GM21447 (cell line): ENCODE results near the gene SRSF7.
"Not testable (repeated sequence)": the region's sequence is repeated elsewhere in the genome, so short reads cannot be mapped to it uniquely, and the experiment has no call there.

Experiments
- ATAC-seq: cut with Tn5 transposase; IDR thresholded peaks from one replicate; pipeline ENCODE4 v1.9.1; 2021; ENCODE audit not compliant: unreplicated experiment

The SRSF7 gene

DNA sequence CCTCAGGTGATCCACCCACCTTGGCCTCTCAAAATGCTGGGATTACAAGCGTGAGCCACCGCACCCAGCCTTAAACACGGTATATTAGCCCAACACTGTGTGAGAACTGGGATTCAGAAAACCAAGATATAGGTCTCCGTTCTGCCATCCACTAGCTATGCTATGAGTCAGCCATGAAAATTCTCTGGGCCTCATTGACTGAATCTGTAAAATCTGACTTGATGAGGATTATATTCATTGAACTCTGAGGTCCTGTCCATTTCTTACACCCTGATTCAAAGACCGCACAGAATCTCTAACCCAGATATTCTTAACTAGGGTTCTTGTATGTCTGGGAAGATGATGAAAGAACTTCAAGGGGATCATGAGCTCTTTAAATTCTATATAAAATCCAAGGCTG is 47.8 kb downstream of the SRSF7 start:
- not testable (repeated sequence) for ATAC-seq

DNA sequence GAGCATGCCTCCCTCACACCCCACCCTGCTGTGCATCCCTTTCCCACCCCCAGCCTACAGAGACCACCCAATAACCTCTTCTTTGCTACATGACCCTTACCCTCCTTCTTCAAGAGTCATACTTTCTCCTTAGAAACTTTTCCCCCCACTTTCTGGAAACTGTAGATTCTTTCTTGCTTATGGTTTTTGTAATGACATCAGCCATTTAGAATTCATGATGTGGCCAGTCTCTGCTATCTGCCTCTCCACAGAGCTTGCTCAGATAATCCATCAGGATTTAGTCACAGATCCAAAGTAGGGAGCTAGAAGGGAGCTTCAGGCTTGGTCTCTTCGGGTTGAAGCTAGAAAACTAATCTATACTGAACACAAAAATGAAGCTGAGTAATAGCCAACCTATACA is 48.7 kb downstream of the SRSF7 start:
- ATAC-seq: no peak

DNA sequence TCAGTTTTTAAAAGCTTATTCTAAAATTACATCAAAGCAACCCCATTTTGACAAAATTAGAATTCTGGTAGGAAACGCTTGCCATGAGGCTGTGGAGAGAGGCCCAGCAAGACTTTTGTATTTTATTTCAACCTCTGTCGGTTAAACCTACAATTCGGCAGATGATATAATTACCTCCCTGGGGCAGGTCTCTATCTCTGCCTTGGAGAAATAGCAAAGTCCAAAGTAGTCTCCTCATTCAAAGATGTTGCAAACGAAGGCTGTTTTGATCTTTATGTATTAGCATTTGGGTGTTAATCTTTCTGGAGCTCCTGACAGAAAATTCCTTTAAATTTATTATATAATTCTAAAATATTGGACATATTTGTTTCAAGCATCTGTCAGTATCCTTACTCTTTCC is 49.6 kb downstream of the SRSF7 start:
- no peak for ATAC-seq

DNA sequence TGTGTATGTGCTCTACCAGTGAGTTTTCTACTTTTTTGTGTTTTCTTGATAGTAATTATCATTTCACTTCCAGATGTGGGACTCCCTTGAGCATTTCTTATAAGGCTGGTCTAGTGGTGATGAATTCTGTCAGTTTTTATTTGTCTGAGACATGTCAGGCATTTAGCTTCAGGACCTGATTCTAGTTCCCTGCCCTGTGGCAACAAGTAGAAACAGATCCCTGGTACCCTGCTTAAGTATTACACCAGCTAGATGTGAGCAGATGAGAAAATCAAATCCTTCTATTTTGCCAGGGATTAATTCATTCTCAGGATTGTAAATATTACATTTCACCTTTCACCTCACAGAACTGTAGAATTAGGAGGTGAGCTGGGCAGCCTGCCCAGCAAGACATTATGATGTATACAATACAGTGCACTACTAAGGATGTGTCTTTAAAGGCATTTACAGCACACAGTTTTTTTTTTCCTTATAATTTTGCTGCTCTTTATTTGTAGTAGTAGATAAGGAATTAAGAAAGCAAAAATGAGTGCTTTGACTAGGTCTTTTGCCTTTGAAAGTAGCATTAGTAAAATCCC is 50.2 kb downstream of the SRSF7 start:
- ATAC-seq: no peak

DNA sequence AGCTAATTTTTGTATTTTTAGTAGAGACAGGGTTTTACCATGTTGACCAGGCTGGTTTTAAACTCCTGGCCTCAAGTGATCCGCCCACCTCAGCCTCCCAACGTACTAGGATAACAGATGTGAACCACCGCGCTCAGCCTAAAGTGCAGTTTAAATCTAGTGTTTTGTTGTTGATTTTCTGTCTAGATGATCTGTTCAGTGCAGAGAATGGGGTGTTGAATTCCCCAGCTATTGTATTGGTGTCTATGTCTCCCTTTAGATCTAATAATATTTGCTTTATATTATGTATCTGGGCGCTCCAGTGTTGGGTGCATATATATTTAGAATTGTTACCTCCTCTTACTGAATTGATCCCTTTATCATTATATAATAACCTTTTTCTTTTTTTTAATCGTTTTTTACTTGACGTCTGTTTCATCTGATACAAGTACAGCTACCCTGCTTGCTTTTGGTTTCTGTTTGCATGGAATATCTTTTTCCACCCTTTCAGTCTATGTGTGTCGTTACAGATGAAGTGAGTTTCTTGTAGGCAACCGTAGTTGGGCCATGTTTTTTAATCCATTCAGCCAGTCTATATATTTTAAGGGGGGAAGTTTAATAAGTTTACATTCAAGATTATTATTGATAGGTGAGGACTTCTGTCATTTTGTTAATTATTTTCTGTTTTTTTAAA is 50.9 kb downstream of the SRSF7 start:
- ATAC-seq: no peak

DNA sequence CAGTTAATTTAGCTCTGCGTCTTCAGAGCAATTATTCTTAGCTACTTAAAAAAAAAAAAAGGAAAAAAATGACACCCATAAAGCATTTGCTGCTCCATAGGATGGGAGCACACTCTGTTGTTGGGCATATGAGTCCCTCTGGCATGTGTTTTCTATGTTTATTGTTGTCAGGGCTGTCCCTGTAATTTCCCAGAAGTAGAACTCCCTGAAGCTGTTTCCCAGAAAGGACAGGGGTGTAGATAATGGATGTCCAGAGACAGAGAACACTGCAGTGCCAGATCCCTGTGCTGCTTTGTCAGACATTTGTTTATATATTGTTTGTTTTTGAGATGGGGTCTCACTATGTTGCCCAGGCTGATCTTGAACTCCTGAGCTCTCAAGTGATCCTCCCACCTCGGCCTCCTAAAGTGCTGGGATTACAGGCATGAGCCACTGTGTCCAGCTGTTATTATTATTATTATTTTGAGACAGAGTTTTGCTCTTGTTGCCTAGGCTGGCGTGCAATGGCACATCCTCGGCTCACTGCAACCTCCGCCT is 52.6 kb downstream of the SRSF7 start:
- ATAC-seq: no peak

DNA sequence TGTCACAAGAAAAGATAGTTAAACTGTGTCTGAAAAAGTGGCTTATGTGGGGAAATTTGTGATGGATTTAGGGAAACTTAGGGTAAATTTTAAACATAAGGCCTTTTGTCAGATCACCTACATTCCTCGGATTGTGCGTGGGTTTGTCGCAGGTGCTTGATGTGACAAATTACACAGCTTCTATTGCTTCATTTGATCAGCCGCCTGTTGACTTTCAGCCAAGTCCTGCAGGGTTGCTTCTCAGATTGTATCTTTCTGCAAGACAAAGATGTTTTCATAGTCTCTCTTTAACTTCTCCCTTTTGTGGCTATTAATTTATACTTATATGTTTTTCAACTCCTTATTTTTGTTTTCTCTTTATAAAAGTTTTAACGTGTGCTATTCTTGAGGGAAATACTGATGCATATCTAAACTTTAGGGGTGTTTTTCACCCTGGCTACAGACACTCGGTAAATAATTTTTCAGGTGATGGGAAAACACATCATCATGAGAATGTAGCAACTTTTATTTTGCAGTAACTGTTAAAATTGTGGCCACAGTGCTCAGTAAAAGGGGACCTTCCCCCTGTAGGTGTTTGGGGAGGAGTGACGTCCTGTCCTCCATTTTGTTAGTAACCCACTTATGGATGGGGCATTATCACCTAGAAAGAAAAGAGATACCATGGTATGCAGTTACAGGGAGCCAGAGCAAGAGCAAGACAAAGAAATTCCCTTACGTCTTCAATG is 53.9 kb downstream of the SRSF7 start:
- ATAC-seq: no peak
